ENCODE measurements around the gene KRT28. TPM values are rescaled to one million over a fixed set of nuclear protein-coding genes. Genes with fewer than 3 reads are reported as not detected.

Gene KRT28
- total and polyA plus RNA-seq, 4 experiments from 2014 or later = not detected

DNA sequence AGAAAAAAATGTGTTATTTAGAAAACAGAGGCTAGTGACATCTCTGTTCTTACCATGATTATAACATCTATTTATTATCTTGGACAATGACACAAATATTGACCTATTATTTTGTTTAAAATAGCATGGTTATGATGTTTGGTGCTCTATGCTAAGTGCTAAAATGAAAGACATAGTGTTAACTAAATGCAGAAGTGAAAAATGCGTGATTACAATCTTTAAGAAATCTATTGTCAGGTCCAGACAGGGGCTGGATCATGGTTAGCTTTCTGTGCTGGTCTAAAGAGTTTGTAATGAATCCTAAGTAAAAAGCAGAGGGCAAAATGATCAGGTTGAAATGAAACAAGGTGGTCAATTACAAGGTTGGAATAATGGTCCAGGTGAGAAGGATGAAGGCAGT lies 622 bp upstream of the KRT28 start:
- ChIA-PET CTCF (ENCODE audit: partially characterized antibody) (no interaction called here), POLR2A (ENCODE audit: partially characterized antibody) (no interaction called here)
- Mint-ChIP-seq H3K4me1 (peaks cover 2 to 4% (median 3%) of the 10 kb centered on the region in 4 donors), H3K36me3 (no peaks in the 10 kb centered on the region), H3K27ac (no peak overlapping the region), H3K4me3 (no peak overlapping the region), H3K27me3 (peaks cover 19 to 27% of the 10 kb centered on the region in 2 donors), H3K9me3 (peaks cover 0 to 5% (median 0%) of the 10 kb centered on the region in 8 donors)
- DNase-seq = no peak
- Histone ChIP-seq H3K9me3 (ENCODE audit: control insufficient read depth in 1 of 2, low read length in 2 of 2) (no peaks in the 10 kb centered on the region), H3K36me3 (ENCODE audit: insufficient read depth, low read length) (no peaks in the 10 kb centered on the region), H3K27ac (ENCODE audit: low read depth, low read length) (no peak overlapping the region), H3K27me3 (ENCODE audit: insufficient read depth, low read length) (peaks cover 8% of the 10 kb centered on the region), H3K4me3 (ENCODE audit: low read length in 2 of 2) (no peak overlapping the region), H3K4me1 (ENCODE audit: insufficient read depth, low read length) (peaks cover 4% of the 10 kb centered on the region)
- intact Hi-C loops (cut with micrococcal nuclease) = loop anchor here (5.0 kb wide), 2 partner anchors 57 to 522 kb away; no protein-coding TSS in a partner anchor

DNA sequence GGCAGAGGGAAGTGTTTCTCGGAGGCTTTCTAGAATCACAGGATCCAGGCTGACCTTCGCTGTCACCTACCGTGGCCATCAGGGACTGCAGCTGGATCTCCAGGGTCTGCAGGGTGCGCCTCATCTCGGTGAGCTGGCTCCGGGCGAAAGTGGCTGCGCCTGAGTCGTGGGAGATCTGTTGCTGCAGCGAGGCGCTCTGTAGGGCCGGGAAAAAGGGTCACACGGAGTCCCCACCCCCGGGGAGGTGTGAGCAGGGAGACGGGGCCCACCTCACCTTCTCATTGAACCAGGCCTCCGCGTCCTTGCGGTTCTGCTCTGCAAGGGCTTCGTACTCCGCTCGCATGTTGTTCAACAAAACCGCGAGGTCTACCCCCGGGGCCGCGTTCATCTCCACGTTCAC lies 2.9 kb downstream of the KRT28 start:
- Histone ChIP-seq H3K27me3 (ENCODE audit: insufficient read depth, low read length) (peaks cover 8% of the 10 kb centered on the region), H3K9me3 (ENCODE audit: control insufficient read depth in 1 of 2, low read length in 2 of 2) (no peaks in the 10 kb centered on the region), H3K4me3 (ENCODE audit: low read length in 2 of 2) (no peak overlapping the region), H3K36me3 (ENCODE audit: insufficient read depth, low read length) (no peaks in the 10 kb centered on the region), H3K4me1 (ENCODE audit: insufficient read depth, low read length) (no peaks in the 10 kb centered on the region), H3K27ac (ENCODE audit: low read depth, low read length) (no peak overlapping the region)
- H3K9me3 Mint-ChIP-seq = no peaks in the 10 kb centered on the region
- no peak for DNase-seq
- peaks cover 23 to 34% of the 10 kb centered on the region in 2 donors for H3K27me3 Mint-ChIP-seq
- H3K4me1 Mint-ChIP-seq = no peaks in the 10 kb centered on the region
- POLR2A ChIA-PET (ENCODE audit: partially characterized antibody) = no interaction called here
- H3K36me3 Mint-ChIP-seq = no peaks in the 10 kb centered on the region
- CTCF ChIA-PET (ENCODE audit: partially characterized antibody) = no interaction called here
- H3K4me3 Mint-ChIP-seq = no peak overlapping the region
- no peak overlapping the region for H3K27ac Mint-ChIP-seq
- intact Hi-C loops (cut with micrococcal nuclease) = no loop called here

DNA sequence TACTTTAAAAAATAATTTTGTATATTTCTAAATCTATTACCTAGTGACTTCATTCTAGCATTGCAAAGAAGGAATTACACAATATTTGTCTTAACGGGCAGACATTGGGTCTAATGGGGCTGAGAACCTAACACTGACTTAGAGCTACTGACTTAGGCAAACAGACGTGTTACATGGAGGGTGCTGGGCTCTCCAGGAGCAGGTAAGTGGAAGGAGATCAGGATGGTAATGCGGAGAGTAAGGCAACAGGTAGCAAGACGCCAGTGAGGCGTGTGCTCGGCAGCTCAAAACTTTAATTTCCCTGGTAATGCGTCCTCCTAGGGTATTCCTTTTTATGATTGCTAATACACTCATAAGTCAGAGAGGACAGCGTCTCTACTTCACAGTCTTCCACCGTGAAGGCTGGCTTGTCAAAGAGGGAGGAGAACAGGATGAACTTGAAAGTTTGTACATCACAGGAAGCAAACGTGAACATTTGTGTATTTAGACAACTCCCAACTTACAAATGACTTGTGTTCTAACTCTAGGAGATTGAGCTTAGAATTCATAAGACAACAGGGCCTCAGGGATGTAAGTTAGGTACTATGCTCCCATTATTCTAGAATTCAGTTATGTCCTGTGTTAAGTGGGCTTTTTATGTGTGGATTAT lies 4.6 kb downstream of the KRT28 start:
- no peak overlapping the region for H3K27ac Mint-ChIP-seq
- ChIA-PET CTCF (ENCODE audit: partially characterized antibody) (interaction anchor here (1.1 to 1.6 kb wide), 2 partner anchors 11 to 854 kb away, joined by 3 to 5 read pairs; no protein-coding TSS in a partner anchor), POLR2A (ENCODE audit: partially characterized antibody) (no interaction called here)
- peaks cover 8% of the 10 kb centered on the region for H3K27me3 ChIP-seq (ENCODE audit: insufficient read depth, low read length)
- H3K36me3 Mint-ChIP-seq = no peaks in the 10 kb centered on the region
- DNase-seq = no peak
- H3K4me1 Mint-ChIP-seq = no peaks in the 10 kb centered on the region
- peaks cover 25 to 34% of the 10 kb centered on the region in 2 donors for H3K27me3 Mint-ChIP-seq
- H3K36me3 ChIP-seq (ENCODE audit: insufficient read depth, low read length) = no peaks in the 10 kb centered on the region
- H3K4me3 Mint-ChIP-seq = no peak overlapping the region
- no peaks in the 10 kb centered on the region for H3K4me1 ChIP-seq (ENCODE audit: insufficient read depth, low read length)
- intact Hi-C loops (cut with micrococcal nuclease) = no loop called here
- no peak overlapping the region for H3K4me3 ChIP-seq (ENCODE audit: low read length in 2 of 2)
- no peak overlapping the region for H3K27ac ChIP-seq (ENCODE audit: low read depth, low read length)
- H3K9me3 ChIP-seq (ENCODE audit: control insufficient read depth in 1 of 2, low read length in 2 of 2) = no peaks in the 10 kb centered on the region
- no peaks in the 10 kb centered on the region for H3K9me3 Mint-ChIP-seq

- no peak overlapping the region for H3K4me3 ChIP-seq (ENCODE audit: low read length in 2 of 2)
- peaks cover 4% of the 10 kb centered on the region for H3K27me3 ChIP-seq (ENCODE audit: insufficient read depth, low read length)
- H3K27me3 Mint-ChIP-seq = peaks cover 26 to 34% of the 10 kb centered on the region in 2 donors
- CTCF ChIA-PET (ENCODE audit: partially characterized antibody) = interaction anchor here (1.6 kb wide), 1 partner anchor 854 kb away, joined by 5 read pairs; no protein-coding TSS in a partner anchor
- no peaks in the 10 kb centered on the region for H3K9me3 Mint-ChIP-seq
- H3K4me3 Mint-ChIP-seq = no peak overlapping the region
- H3K36me3 Mint-ChIP-seq = no peaks in the 10 kb centered on the region
- no peaks in the 10 kb centered on the region for H3K36me3 ChIP-seq (ENCODE audit: insufficient read depth, low read length)
- H3K27ac Mint-ChIP-seq = no peak overlapping the region
- DNase-seq = no peak
- POLR2A ChIA-PET (ENCODE audit: partially characterized antibody) = no interaction called here
- H3K4me1 ChIP-seq (ENCODE audit: insufficient read depth, low read length) = no peaks in the 10 kb centered on the region
- intact Hi-C loops (cut with micrococcal nuclease) = no loop called here
- H3K9me3 ChIP-seq (ENCODE audit: control insufficient read depth in 1 of 2, low read length in 2 of 2) = no peaks in the 10 kb centered on the region
- no peaks in the 10 kb centered on the region for H3K4me1 Mint-ChIP-seq
- H3K27ac ChIP-seq (ENCODE audit: low read depth, low read length) = no peak overlapping the region
Measured at GRCh38 chr17:40794466-40794865, 5.3 kb downstream of the KRT28 start.

DNA sequence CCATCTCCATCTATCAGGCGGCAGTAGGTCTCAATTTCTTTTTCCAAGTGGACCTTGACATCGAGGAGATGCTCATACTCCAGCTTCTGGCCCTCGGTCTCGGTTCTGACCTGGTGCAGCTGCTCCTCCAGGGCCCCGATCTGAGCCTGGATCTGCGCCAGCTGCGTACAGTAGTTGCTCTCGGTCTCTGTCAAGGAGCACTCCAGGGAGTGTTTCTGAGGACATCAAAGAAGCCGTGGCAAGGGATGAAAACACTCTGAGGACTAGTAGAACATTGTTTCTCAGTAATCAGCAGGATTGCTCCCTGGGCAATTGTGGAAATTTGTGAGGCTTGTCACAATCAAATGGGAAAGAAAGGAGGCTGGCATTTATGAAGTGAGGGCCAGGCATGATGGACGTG lies 5.9 kb downstream of the KRT28 start:
- DNase-seq = no peak
- H3K9me3 Mint-ChIP-seq = no peaks in the 10 kb centered on the region
- CTCF ChIA-PET (ENCODE audit: partially characterized antibody) = interaction anchor here (0.7 to 1.6 kb wide), 2 partner anchors 855 to 869 kb away, joined by 3 to 5 read pairs; no protein-coding TSS in a partner anchor
- H3K36me3 Mint-ChIP-seq = no peaks in the 10 kb centered on the region
- no peak overlapping the region for H3K4me3 ChIP-seq (ENCODE audit: low read length in 2 of 2)
- H3K27me3 ChIP-seq (ENCODE audit: insufficient read depth, low read length) = no peaks in the 10 kb centered on the region
- no peaks in the 10 kb centered on the region for H3K4me1 Mint-ChIP-seq
- H3K4me1 ChIP-seq (ENCODE audit: insufficient read depth, low read length) = no peaks in the 10 kb centered on the region
- intact Hi-C loops (cut with micrococcal nuclease) = no loop called here
- POLR2A ChIA-PET (ENCODE audit: partially characterized antibody) = no interaction called here
- no peak overlapping the region for H3K27ac ChIP-seq (ENCODE audit: low read depth, low read length)
- no peaks in the 10 kb centered on the region for H3K36me3 ChIP-seq (ENCODE audit: insufficient read depth, low read length)
- H3K4me3 Mint-ChIP-seq = no peak overlapping the region
- no peaks in the 10 kb centered on the region for H3K9me3 ChIP-seq (ENCODE audit: control insufficient read depth in 1 of 2, low read length in 2 of 2)
- H3K27ac Mint-ChIP-seq = no peak overlapping the region
- H3K27me3 Mint-ChIP-seq = peaks cover 26 to 31% of the 10 kb centered on the region in 2 donors

DNA sequence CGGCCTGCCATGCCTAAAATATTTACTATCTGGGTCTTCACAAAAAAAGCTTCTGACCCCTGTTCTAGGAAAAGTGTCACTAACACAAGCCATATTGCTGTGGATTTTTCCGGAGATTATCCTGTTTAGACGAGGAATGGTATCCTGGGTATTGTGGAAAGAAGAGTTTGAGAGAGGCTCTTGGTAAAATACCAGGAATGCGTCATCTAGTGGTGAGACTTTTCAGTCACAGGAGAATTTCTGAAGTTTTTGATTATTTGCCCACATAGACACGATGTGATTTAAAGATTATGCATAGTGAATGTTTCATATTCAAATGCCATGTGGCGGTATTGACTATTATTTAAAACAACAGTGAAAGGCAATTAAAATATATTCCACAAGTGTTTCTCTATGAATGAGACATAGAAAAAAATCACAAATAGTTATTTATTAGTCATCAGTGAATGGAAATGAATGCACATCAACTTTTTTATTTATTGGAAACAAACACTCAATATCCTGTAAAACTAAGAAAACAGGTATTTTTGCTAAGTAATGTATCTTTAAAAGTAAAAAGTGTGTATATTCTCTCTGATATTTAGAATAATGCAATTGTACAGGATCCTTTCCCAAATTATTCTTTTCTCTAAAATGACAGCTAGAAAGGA lies 7.8 kb downstream of the KRT28 start:
- no peak overlapping the region for H3K4me3 ChIP-seq (ENCODE audit: low read length in 2 of 2)
- H3K36me3 Mint-ChIP-seq = no peaks in the 10 kb centered on the region
- no peaks in the 10 kb centered on the region for H3K9me3 ChIP-seq (ENCODE audit: control insufficient read depth in 1 of 2, low read length in 2 of 2)
- H3K36me3 ChIP-seq (ENCODE audit: insufficient read depth, low read length) = no peaks in the 10 kb centered on the region
- no peak overlapping the region for H3K4me3 Mint-ChIP-seq
- intact Hi-C loops (cut with micrococcal nuclease) = loop anchor here (1.0 kb wide), 1 partner anchor 172 kb away; no protein-coding TSS in a partner anchor
- H3K27ac ChIP-seq (ENCODE audit: low read depth, low read length) = no peak overlapping the region
- H3K27ac Mint-ChIP-seq = no peak overlapping the region
- DNase-seq = no peak
- H3K27me3 ChIP-seq (ENCODE audit: insufficient read depth, low read length) = no peaks in the 10 kb centered on the region
- no peaks in the 10 kb centered on the region for H3K9me3 Mint-ChIP-seq
- no peaks in the 10 kb centered on the region for H3K4me1 Mint-ChIP-seq
- ChIA-PET CTCF (ENCODE audit: partially characterized antibody) (interaction anchor here (0.8 to 2.2 kb wide), 4 partner anchors 11 to 172 kb away, joined by 3 to 8 read pairs (median 4); no protein-coding TSS in a partner anchor), POLR2A (ENCODE audit: partially characterized antibody) (no interaction called here)
- H3K27me3 Mint-ChIP-seq = peaks cover 25 to 26% of the 10 kb centered on the region in 2 donors
- H3K4me1 ChIP-seq (ENCODE audit: insufficient read depth, low read length) = no peaks in the 10 kb centered on the region

DNA sequence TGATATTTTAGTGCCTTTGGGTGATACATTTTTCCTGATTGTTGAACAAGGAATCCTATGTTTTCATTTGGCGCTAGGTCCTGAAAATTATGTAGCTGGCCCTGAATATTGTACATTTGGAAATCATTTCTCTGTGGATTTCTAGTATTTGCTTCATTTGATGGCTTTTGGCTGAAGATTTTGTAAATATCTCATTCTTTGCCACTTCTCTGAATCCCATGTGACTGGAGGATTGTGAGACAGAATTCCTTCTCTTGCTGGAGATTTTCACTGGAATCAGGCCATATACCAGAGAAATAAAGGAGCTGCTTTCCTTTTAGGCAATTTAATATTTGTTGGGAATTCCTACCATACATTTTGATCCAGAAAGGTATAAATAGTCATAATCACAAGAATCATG lies 8.6 kb downstream of the KRT28 start:
- peaks cover 19 to 23% of the 10 kb centered on the region in 2 donors for H3K27me3 Mint-ChIP-seq
- H3K27ac ChIP-seq (ENCODE audit: low read depth, low read length) = no peak overlapping the region
- POLR2A ChIA-PET (ENCODE audit: partially characterized antibody) = no interaction called here
- no peaks in the 10 kb centered on the region for H3K36me3 Mint-ChIP-seq
- no peaks in the 10 kb centered on the region for H3K9me3 Mint-ChIP-seq
- H3K4me3 Mint-ChIP-seq = no peak overlapping the region
- no peaks in the 10 kb centered on the region for H3K36me3 ChIP-seq (ENCODE audit: insufficient read depth, low read length)
- no peaks in the 10 kb centered on the region for H3K4me1 ChIP-seq (ENCODE audit: insufficient read depth, low read length)
- no peak overlapping the region for H3K4me3 ChIP-seq (ENCODE audit: low read length in 2 of 2)
- intact Hi-C loops (cut with micrococcal nuclease) = no loop called here
- DNase-seq = no peak
- no peaks in the 10 kb centered on the region for H3K4me1 Mint-ChIP-seq
- CTCF ChIA-PET (ENCODE audit: partially characterized antibody) = interaction anchor here (1.0 to 2.2 kb wide), 2 partner anchors 170 to 172 kb away, joined by 4 to 8 read pairs; no protein-coding TSS in a partner anchor
- H3K27ac Mint-ChIP-seq = no peak overlapping the region
- H3K9me3 ChIP-seq (ENCODE audit: control insufficient read depth in 1 of 2, low read length in 2 of 2) = no peaks in the 10 kb centered on the region
- H3K27me3 ChIP-seq (ENCODE audit: insufficient read depth, low read length) = no peaks in the 10 kb centered on the region
